GM23338 (cell line): Measurements from ENCODE around the gene ATOH8. TPM values are rescaled to one million over a fixed set of nuclear protein-coding genes. Genes with fewer than 3 reads are reported as not detected.

Experiments
- ATAC-seq: fragments of 200-7000 bp; cut with Tn5 transposase; 3 replicates; pipeline ENCODE4 v1.9.1; 2020
- DNase-seq: peaks from one replicate; pipeline ENCODE4 v3.0.0-alpha.2; 2015; ENCODE audit warnings: low spot score
- H2AFZ ChIP-seq: fragments of 200-600 bp; sonication (generic); 2 replicates; pipeline ENCODE4 v1.8.0; 2016; ENCODE audit warnings: antibody characterized with exemption, mild to moderate bottlenecking, moderate library complexity
- H3F3A ChIP-seq: fragments of 200-600 bp; sonication (generic); replicated peaks from 2 replicates; pipeline ENCODE4 v1.8.0; 2017; ENCODE audit warnings: antibody characterized with exemption, mixed run types, low read depth
- H3K27ac ChIP-seq: fragments of 200-600 bp; sonication (generic); 2 replicates; pipeline ENCODE4 v1.6.1; 2016; ENCODE audit warnings: low read depth
- H3K27me3 ChIP-seq: fragments of 200-600 bp; sonication (generic); 2 replicates; pipeline ENCODE4 v1.8.0; 2016; ENCODE audit warnings: mild to moderate bottlenecking, mixed run types, moderate library complexity; ENCODE audit not compliant: insufficient read depth
- H3K36me3 ChIP-seq: fragments of 200-600 bp; sonication (generic); 2 replicates; pipeline ENCODE4 v1.8.0; 2016; ENCODE audit warnings: mild to moderate bottlenecking; ENCODE audit not compliant: insufficient read depth
- H3K4me1 ChIP-seq: fragments of 200-600 bp; sonication (generic); 2 replicates; pipeline ENCODE4 v1.8.0; 2016; ENCODE audit warnings: mild to moderate bottlenecking, moderate library complexity; ENCODE audit not compliant: insufficient read depth
- H3K4me2 ChIP-seq: fragments of 200-600 bp; sonication (generic); 2 replicates; pipeline ENCODE4 v1.7.1; 2017; ENCODE audit warnings: mixed run types
- H3K4me3 ChIP-seq: fragments of 200-600 bp; sonication (generic); 2 replicates; pipeline ENCODE4 v1.6.1; 2016; ENCODE audit warnings: mixed run types
- H3K79me2 ChIP-seq: fragments of 200-600 bp; sonication (generic); replicated peaks from 2 replicates; pipeline ENCODE4 v1.8.0; 2017; ENCODE audit warnings: mild to moderate bottlenecking; ENCODE audit not compliant: insufficient read depth
- H3K9me2 ChIP-seq: fragments of 200-600 bp; sonication (generic); 2 replicates; pipeline ENCODE4 v1.8.0; 2017; ENCODE audit not compliant: insufficient read depth
- H4K20me1 ChIP-seq: fragments of 200-600 bp; sonication (generic); replicated peaks from 2 replicates; pipeline ENCODE4 v1.8.0; 2017; ENCODE audit warnings: mild to moderate bottlenecking; ENCODE audit not compliant: insufficient read depth
- H3K27ac Mint-ChIP-seq: 2 replicates; pipeline ENCODE4 v1.8.0; 2020; ENCODE audit warnings: inconsistent platforms, mild to moderate bottlenecking, moderate library complexity, mixed read lengths
- H3K27me3 Mint-ChIP-seq: 3 replicates; pipeline ENCODE4 v1.8.0; 2022; ENCODE audit warnings: low read depth, mild to moderate bottlenecking, moderate library complexity, mixed read lengths, inconsistent platforms; ENCODE audit not compliant: insufficient read depth, poor library complexity
- H3K36me3 Mint-ChIP-seq: 3 replicates; pipeline ENCODE4 v1.8.0; 2021; ENCODE audit warnings: low read depth, mild to moderate bottlenecking, inconsistent platforms, moderate library complexity, mixed read lengths
- H3K4me1 Mint-ChIP-seq: 3 replicates; pipeline ENCODE4 v1.8.0; 2020; ENCODE audit warnings: mild to moderate bottlenecking, inconsistent platforms, mixed read lengths
- H3K4me3 Mint-ChIP-seq: 3 replicates; pipeline ENCODE4 v1.8.0; 2021; ENCODE audit warnings: moderate library complexity, mild to moderate bottlenecking, inconsistent platforms, mixed read lengths
- H3K9me3 Mint-ChIP-seq: 3 replicates; pipeline ENCODE4 v1.8.0; 2020; ENCODE audit warnings: moderate library complexity, mild to moderate bottlenecking, inconsistent platforms, mixed read lengths
- CREB1 ChIP-seq: fragments of 250-450 bp; sonication (Bioruptor Pico); IDR thresholded peaks from 2 replicates; pipeline ENCODE4 v1.5.0; 2020; ENCODE audit warnings: low read depth, mild to moderate bottlenecking, moderate library complexity
- CTCF ChIP-seq, 2 experiments: fragments of 200-600 bp in 1 of 2; sonication (generic) in 1 of 2; conservative IDR thresholded peaks; 2 replicates each; pipeline versions ENCODE4 v1.5.1 to v1.6.1; 2016 to 2017; ENCODE audit warnings: antibody characterized with exemption in 2 of 2, low read depth in 2 of 2, mild to moderate bottlenecking in 2 of 2, moderate library complexity in 1 of 2
- EZH2 ChIP-seq: fragments of 200-600 bp; sonication (generic); IDR thresholded peaks from one replicate; pipeline ENCODE4 v1.8.0; 2017; ENCODE audit warnings: antibody characterized with exemption, mild to moderate bottlenecking, low read depth; ENCODE audit not compliant: unreplicated experiment
- EZH2phosphoT487 ChIP-seq: fragments of 200-600 bp; sonication (generic); IDR thresholded peaks from one replicate; pipeline ENCODE4 v1.8.1; 2018; ENCODE audit warnings: antibody characterized with exemption; ENCODE audit not compliant: unreplicated experiment
- NANOG ChIP-seq: IDR thresholded peaks from 2 replicates; pipeline ENCODE4 v1.6.1; 2016; ENCODE audit warnings: antibody characterized with exemption, borderline replicate concordance
- POLR2AphosphoS5 ChIP-seq: IDR thresholded peaks from 2 replicates; pipeline ENCODE4 v1.6.1; 2016; ENCODE audit warnings: antibody characterized with exemption, low read depth
- ZNF331 ChIP-seq: fragments of 250-450 bp; sonication (Bioruptor Pico); IDR thresholded peaks from 2 replicates; pipeline ENCODE4 v1.5.0; 2020; ENCODE audit warnings: low read depth, mild to moderate bottlenecking, moderate library complexity
- ZNF462 ChIP-seq: fragments of 250-450 bp; sonication (Bioruptor Pico); IDR thresholded peaks from 2 replicates; pipeline ENCODE4 v1.5.0; 2020; ENCODE audit warnings: mild to moderate bottlenecking, moderate library complexity
- polyA plus RNA-seq: library from polyadenylated mRNA; unstranded; fragments of >200 nt; fragmentation: Nextera tagmentation; extraction: Ambion mirVana; gene quantifications from 2 replicates; pipeline ENCODE4 v1.2.1, GENCODE V29; 2016
- total RNA-seq: library from RNA; depleted of rRNA; stranded (reverse); fragments of >200 nt; shearing (Covaris generic); gene quantifications from 2 replicates; pipeline ENCODE4 v1.2.3, GENCODE V29; 2014
- TF ChIP-seq, protein P1 (sequence below): IDR thresholded peaks from one replicate; pipeline ENCODE4 v1.6.1; 2018; ENCODE audit warnings: antibody characterized with exemption; ENCODE audit not compliant: unreplicated experiment

Gene ATOH8
- total and polyA plus RNA-seq, 2 experiments from 2014 or later = 0.11 to 0.97 TPM

DNA sequence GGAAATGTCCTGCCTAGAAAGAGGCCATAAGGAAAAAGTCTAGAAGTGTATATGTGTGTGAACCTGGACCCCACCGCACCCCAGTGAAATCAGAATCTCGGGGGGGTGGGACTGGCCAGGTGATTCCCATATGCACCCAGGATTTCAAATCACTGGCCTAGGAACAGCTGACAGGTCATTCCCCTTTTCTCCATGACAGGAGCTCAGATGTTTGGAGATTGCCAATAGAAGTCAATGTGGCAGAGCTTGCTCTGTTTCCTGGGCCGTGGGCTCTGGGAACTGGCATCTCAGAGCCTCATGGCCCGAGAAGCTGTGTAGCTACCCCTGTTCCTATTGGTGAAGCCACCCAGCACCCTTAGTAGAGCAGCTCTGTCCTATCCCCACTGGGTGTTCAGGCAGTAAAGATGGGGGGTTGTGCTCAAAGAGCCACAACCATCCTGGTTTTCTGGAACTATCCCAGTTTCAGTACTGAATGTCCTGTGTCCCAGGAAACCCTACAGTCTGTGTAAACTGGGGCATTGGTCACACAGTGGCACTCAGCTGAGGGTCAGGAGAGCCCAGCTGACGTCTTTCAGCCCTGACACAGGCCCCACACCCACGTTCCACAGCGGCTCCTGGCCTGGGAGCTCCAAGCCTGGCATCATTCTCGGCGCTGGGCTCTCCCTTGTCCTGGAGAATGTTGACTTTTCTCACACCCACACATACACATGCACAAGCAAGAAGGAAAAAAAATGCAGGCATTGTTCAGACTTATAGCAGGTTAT, 40.8 kb upstream of the ATOH8 start:
- no peak for DNase-seq
- H3K9me2 ChIP-seq = no peaks in the 10 kb centered on the region
- no peak overlapping the region for H2AFZ ChIP-seq
- Mint-ChIP-seq H3K4me3 (no peak overlapping the region), H3K4me1 (no peaks in the 10 kb centered on the region), H3K27me3 (peaks cover 14% of the 10 kb centered on the region), H3K27ac (no peak overlapping the region), H3K9me3 (no peaks in the 10 kb centered on the region), H3K36me3 (no peaks in the 10 kb centered on the region)
- TF ChIP-seq EZH2phosphoT487 = no peak
- H3K79me2 ChIP-seq = no peaks in the 10 kb centered on the region
- no peaks in the 10 kb centered on the region for H3K4me1 ChIP-seq
- H3K4me3 ChIP-seq = no peak overlapping the region
- no peak for ATAC-seq
- no peaks in the 10 kb centered on the region for H3K36me3 ChIP-seq
- H3F3A ChIP-seq = no peaks in the 10 kb centered on the region
- H3K27me3 ChIP-seq = peaks cover under 1% of the 10 kb centered on the region; the same call in 1 of the 2 replicates
- H3K27ac ChIP-seq = no peak overlapping the region
- H3K4me2 ChIP-seq = no peak overlapping the region
- no peaks in the 10 kb centered on the region for H4K20me1 ChIP-seq

GRCh38 chr2:85713836-85714235, 40.0 kb upstream of the ATOH8 start:
- DNase-seq = no peak
- peaks cover 14% of the 10 kb centered on the region for H3K27me3 Mint-ChIP-seq
- TF ChIP-seq, protein P1, sequence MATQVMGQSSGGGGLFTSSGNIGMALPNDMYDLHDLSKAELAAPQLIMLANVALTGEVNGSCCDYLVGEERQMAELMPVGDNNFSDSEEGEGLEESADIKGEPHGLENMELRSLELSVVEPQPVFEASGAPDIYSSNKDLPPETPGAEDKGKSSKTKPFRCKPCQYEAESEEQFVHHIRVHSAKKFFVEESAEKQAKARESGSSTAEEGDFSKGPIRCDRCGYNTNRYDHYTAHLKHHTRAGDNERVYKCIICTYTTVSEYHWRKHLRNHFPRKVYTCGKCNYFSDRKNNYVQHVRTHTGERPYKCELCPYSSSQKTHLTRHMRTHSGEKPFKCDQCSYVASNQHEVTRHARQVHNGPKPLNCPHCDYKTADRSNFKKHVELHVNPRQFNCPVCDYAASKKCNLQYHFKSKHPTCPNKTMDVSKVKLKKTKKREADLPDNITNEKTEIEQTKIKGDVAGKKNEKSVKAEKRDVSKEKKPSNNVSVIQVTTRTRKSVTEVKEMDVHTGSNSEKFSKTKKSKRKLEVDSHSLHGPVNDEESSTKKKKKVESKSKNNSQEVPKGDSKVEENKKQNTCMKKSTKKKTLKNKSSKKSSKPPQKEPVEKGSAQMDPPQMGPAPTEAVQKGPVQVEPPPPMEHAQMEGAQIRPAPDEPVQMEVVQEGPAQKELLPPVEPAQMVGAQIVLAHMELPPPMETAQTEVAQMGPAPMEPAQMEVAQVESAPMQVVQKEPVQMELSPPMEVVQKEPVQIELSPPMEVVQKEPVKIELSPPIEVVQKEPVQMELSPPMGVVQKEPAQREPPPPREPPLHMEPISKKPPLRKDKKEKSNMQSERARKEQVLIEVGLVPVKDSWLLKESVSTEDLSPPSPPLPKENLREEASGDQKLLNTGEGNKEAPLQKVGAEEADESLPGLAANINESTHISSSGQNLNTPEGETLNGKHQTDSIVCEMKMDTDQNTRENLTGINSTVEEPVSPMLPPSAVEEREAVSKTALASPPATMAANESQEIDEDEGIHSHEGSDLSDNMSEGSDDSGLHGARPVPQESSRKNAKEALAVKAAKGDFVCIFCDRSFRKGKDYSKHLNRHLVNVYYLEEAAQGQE = no peak
- no peak for TF ChIP-seq POLR2AphosphoS5
- no peak for TF ChIP-seq CREB1 (CRISPR knock-in tag)
- TF ChIP-seq NANOG = no peak
- no peak for TF ChIP-seq EZH2
- no peak for TF ChIP-seq EZH2phosphoT487
- no peak for TF ChIP-seq ZNF331 (CRISPR knock-in tag)
- no peak for TF ChIP-seq ZNF462
- TF ChIP-seq CTCF (conservative IDR thresholded peaks at IDR 0.05; ENCODE audit: low read depth in 2 of 2) = no peak

More at GRCh38 chr2:85713836-85714235, 40.0 kb upstream of the ATOH8 start:
- Histone ChIP-seq H3K9me2 (no peaks in the 10 kb centered on the region), H3K4me3 (no peak overlapping the region), H3F3A (no peaks in the 10 kb centered on the region), H3K27me3 (no peaks in the 10 kb centered on the region), H3K27ac (no peak overlapping the region), H3K4me1 (no peaks in the 10 kb centered on the region), H3K79me2 (no peaks in the 10 kb centered on the region), H4K20me1 (no peaks in the 10 kb centered on the region), H3K36me3 (no peaks in the 10 kb centered on the region), H2AFZ (no peak overlapping the region), H3K4me2 (no peak overlapping the region)
- Mint-ChIP-seq H3K36me3 (no peaks in the 10 kb centered on the region), H3K27ac (no peak overlapping the region), H3K4me1 (no peaks in the 10 kb centered on the region), H3K9me3 (no peaks in the 10 kb centered on the region), H3K4me3 (no peak overlapping the region)
- ATAC-seq = no peak
